SK-N-DZ (cell line): Measurements from ENCODE around the gene ALKBH3.

Experiments
- DNase-seq: peaks from one replicate; pipeline ENCODE4 v3.0.0-alpha.2; 2015; ENCODE audit warnings: low spot score

The ALKBH3 gene

GRCh38 chr11:43937434-43938411, 57.1 kb downstream of the ALKBH3 start:
- DNase-seq: no peak

GRCh38 chr11:43941257-43941994, 60.8 kb downstream of the ALKBH3 start:
- DNase-seq: no peak

GRCh38 chr11:43942662-43943371, 62.2 kb downstream of the ALKBH3 start:
- peak; percentile 63 for DNase-seq

- DNase-seq: no peak
Measured at GRCh38 chr11:43943372-43943930, 62.8 kb downstream of the ALKBH3 start.

- DNase-seq: no peak
Measured at GRCh38 chr11:43943931-43944751, 63.5 kb downstream of the ALKBH3 start.

- peak; percentile 43 for DNase-seq
Measured at GRCh38 chr11:43944761-43945311, 64.2 kb downstream of the ALKBH3 start.

- peak; percentile 75 for DNase-seq
Measured at GRCh38 chr11:43947003-43947500, 66.4 kb downstream of the ALKBH3 start.

- no peak for DNase-seq
Measured at GRCh38 chr11:43947815-43948214, 67.2 kb downstream of the ALKBH3 start.

GRCh38 chr11:43948341-43949225, 68.0 kb downstream of the ALKBH3 start:
- no peak for DNase-seq

- no peak for DNase-seq
Measured at GRCh38 chr11:43950311-43950855, 69.8 kb downstream of the ALKBH3 start.

- DNase-seq: no peak
Measured at GRCh38 chr11:43951231-43951630, 70.6 kb downstream of the ALKBH3 start.

GRCh38 chr11:43952020-43952400, 71.4 kb downstream of the ALKBH3 start:
- no peak for DNase-seq

GRCh38 chr11:43952401-43953342, 72.0 kb downstream of the ALKBH3 start:
- DNase-seq: no peak

- DNase-seq: no peak
Measured at GRCh38 chr11:43953521-43953920, 72.9 kb downstream of the ALKBH3 start.

- no peak for DNase-seq
Measured at GRCh38 chr11:43954241-43954640, 73.6 kb downstream of the ALKBH3 start.

GRCh38 chr11:43955381-43956118, 74.9 kb downstream of the ALKBH3 start:
- no peak for DNase-seq

- no peak for DNase-seq
Measured at GRCh38 chr11:43957571-43957970, 76.9 kb downstream of the ALKBH3 start.
